CD4-positive, alpha-beta T cell treated with Interleukin-4 for 1 hour (primary cell): Measurements from ENCODE around the gene MAP3K12.

Experiments used
- DNase-seq, 2 donors: peaks; one replicate each; pipeline ENCODE4 v3.0.0-alpha.2; 2020 to 2022

Gene MAP3K12

DNA sequence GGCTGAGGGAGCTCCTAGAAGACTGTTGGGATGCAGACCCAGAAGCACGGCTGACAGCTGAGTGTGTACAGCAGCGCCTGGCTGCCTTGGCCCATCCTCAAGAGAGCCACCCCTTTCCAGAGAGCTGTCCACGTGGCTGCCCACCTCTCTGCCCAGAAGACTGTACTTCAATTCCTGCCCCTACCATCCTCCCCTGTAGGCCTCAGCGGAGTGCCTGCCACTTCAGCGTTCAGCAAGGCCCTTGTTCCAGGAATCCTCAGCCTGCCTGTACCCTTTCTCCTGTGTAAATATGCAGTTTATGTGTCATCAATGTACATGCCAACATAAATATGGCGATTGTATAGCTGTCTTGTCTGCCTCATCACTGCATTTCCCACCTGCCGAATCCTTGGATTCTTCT lies 68.1 kb downstream of the MAP3K12 start:
- DNase-seq, result no peak

DNA sequence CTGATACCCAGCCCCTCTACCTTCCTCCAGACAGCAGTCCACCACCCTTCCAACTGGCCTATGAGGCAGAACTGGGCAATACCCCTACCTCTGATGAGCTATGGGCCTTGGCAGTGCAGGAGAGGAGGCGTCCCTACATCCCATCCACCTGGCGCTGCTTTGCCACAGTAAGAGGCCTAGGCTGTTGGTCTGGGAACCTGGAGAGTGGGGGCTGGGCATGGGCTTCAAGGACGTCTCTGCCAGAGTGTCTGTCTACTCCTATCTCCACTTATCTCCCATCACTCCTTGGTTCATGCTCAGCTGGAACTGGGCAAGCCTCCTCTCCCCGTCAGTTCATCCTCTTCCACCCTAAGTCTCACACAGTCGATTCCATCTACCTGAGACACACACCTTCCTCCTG lies 69.1 kb downstream of the MAP3K12 start:
- DNase-seq, result no peak
